Activated CD8-positive, alpha-beta T cell treated with anti-CD3 and anti-CD28 coated beads for 36 hours (primary cell): ENCODE measurements around the gene BOC. TPM values are rescaled to one million over a fixed set of nuclear protein-coding genes. Genes with fewer than 3 reads are reported as not detected.

ENCODE experiments used
- ATAC-seq: fragments of 200-7000 bp; cut with Tn5 transposase; one replicate; pipeline ENCODE4 v1.10.0; 2021; ENCODE audit warnings: mild to moderate bottlenecking, moderate library complexity
- CTCF ChIA-PET: fragments of 350-600 bp; sonication (Branson Sonifier 250); formaldehyde crosslinking; loops from one replicate; lab custom pipeline; 2021; ENCODE audit warnings: antibody characterized with exemption; lab: Charles Lee
- POLR2A ChIA-PET: fragments of 350-600 bp; sonication (Branson Sonifier 250); formaldehyde crosslinking; loops from one replicate; lab custom pipeline; 2021; ENCODE audit warnings: antibody characterized with exemption; lab: Charles Lee
- DNase-seq: peaks from one replicate; pipeline ENCODE4 v3.0.0-alpha.2; 2020
- H3K27ac Mint-ChIP-seq: one replicate; pipeline ENCODE4 v1.8.0; 2021; ENCODE audit warnings: mild to moderate bottlenecking, mixed read lengths
- H3K27me3 Mint-ChIP-seq: one replicate; pipeline ENCODE4 v1.8.0; 2021; ENCODE audit warnings: mixed read lengths
- H3K36me3 Mint-ChIP-seq: one replicate; pipeline ENCODE4 v1.8.0; 2021; ENCODE audit warnings: low read depth, mixed read lengths
- H3K4me1 Mint-ChIP-seq: one replicate; pipeline ENCODE4 v1.8.0; 2021; ENCODE audit warnings: low read depth, mixed read lengths
- H3K4me3 Mint-ChIP-seq: one replicate; pipeline ENCODE4 v1.8.0; 2021; ENCODE audit warnings: mild to moderate bottlenecking, moderate library complexity, mixed read lengths
- H3K9me3 Mint-ChIP-seq: one replicate; pipeline ENCODE4 v1.8.0; 2021; ENCODE audit warnings: mixed read lengths
- intact Hi-C: fragments of 100-400 bp; cut with micrococcal nuclease; formaldehyde crosslinking; loops from one replicate; pipeline ENCODE4 v1.10.0; 2022
- total RNA-seq, 2 experiments: library from RNA; stranded (reverse); gene quantifications; one replicate each; pipeline ENCODE4 v1.2.3, GENCODE V29; 2021
- TF ChIP-seq, protein P1 (sequence below): fragments of 200-600 bp; IDR thresholded peaks from one replicate; pipeline ENCODE4 v1.8.0; 2022; ENCODE audit warnings: antibody characterized with exemption, mild to moderate bottlenecking

The BOC gene
- total RNA-seq, 2 experiments from 2014 or later = 0.20 to 0.49 TPM

DNA sequence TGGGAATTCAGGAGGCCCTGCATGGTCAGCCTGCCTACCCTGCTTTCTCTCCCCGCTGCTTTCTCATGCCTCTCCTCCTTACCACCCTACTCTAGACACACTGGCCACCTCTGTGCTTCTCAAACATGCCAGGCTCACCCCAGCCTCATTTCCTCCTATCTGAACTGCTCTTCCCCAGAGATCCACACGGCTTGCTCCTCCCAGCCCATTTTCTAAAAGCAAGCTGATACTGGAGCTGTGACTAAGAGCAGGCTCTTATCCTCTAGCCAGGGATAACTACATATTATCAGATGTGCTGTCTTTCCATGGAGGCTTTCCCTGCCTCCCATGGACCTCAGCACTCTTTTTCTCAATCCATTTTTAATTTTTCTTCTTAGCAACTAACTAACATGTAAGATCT, 85.9 kb downstream of the BOC start:
- H3K4me3 Mint-ChIP-seq = no peak overlapping the region
- H3K36me3 Mint-ChIP-seq = peaks cover 4% of the 10 kb centered on the region
- no peaks in the 10 kb centered on the region for H3K4me1 Mint-ChIP-seq
- H3K27ac Mint-ChIP-seq = no peak overlapping the region
- no peak for DNase-seq
- ChIA-PET CTCF (interaction anchor here (2.9 kb wide), 1 partner anchor 9 kb away, joined by 11 read pairs; no protein-coding TSS in a partner anchor), POLR2A (no interaction called here)
- H3K9me3 Mint-ChIP-seq = no peaks in the 10 kb centered on the region
- ATAC-seq = no peak
- TF ChIP-seq, protein P1, sequence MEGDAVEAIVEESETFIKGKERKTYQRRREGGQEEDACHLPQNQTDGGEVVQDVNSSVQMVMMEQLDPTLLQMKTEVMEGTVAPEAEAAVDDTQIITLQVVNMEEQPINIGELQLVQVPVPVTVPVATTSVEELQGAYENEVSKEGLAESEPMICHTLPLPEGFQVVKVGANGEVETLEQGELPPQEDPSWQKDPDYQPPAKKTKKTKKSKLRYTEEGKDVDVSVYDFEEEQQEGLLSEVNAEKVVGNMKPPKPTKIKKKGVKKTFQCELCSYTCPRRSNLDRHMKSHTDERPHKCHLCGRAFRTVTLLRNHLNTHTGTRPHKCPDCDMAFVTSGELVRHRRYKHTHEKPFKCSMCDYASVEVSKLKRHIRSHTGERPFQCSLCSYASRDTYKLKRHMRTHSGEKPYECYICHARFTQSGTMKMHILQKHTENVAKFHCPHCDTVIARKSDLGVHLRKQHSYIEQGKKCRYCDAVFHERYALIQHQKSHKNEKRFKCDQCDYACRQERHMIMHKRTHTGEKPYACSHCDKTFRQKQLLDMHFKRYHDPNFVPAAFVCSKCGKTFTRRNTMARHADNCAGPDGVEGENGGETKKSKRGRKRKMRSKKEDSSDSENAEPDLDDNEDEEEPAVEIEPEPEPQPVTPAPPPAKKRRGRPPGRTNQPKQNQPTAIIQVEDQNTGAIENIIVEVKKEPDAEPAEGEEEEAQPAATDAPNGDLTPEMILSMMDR = no peak
- no peaks in the 10 kb centered on the region for H3K27me3 Mint-ChIP-seq
- intact Hi-C loops = no loop called here

DNA sequence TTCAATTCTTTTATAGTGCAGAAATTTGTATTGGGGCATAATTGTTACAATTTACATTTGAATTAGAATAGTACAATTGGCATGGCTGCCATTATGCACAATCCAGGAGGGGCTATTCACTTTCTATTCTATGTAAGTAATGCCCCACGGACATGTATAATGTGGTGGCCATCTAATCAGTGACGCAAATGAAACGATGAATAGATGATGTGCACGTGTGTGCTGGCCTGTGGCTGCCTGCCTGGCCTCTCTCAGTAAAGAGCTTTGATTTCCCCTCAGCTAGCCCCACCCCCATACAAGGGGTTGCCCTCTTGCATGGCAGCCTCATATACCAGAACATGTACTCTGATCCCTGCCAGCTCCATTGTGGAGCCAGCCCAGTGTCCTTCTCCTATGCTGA, 86.5 kb downstream of the BOC start:
- TF ChIP-seq, protein P1 = no peak
- no peak for ATAC-seq
- intact Hi-C loops = no loop called here

DNA sequence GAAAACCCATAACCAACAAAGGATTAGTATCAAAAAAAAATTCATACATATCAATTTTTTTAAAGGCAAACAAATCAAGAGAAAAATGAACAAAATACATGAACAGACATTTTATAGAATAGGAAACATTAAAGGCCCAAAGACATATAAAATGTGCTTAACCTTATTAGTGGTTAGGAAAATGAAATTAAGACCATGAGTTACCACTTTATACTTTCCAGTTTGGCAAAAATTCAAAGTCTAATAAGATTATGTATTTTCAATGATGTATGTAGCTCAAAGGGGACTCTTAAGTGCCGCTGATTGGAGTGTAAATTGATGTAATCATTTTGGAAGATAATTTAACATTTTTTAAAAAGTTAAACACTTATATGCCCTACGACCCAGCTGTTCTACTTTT, 89.2 kb downstream of the BOC start:
- ATAC-seq (no peak), DNase-seq (no peak)
- Mint-ChIP-seq H3K27ac (no peak overlapping the region), H3K4me1 (no peaks in the 10 kb centered on the region), H3K9me3 (no peaks in the 10 kb centered on the region), H3K27me3 (no peaks in the 10 kb centered on the region), H3K36me3 (peaks cover 5% of the 10 kb centered on the region), H3K4me3 (no peak overlapping the region)
- TF ChIP-seq, protein P1 = no peak
- ChIA-PET POLR2A (no interaction called here), CTCF (interaction anchor here (1.4 kb wide), 2 partner anchors 12 to 265 kb away, joined by 3 to 4 read pairs; no protein-coding TSS in a partner anchor)
- intact Hi-C loops = no loop called here

More for the DNA sequence above, 86.5 kb downstream of the BOC start:
- H3K4me3 Mint-ChIP-seq = no peak overlapping the region
- H3K9me3 Mint-ChIP-seq = no peaks in the 10 kb centered on the region
- ChIA-PET CTCF (interaction anchor here (2.9 kb wide), 1 partner anchor 9 kb away, joined by 11 read pairs; no protein-coding TSS in a partner anchor), POLR2A (interaction anchor here (0.7 kb wide), 1 partner anchor 9 kb away, joined by 4 read pairs; no protein-coding TSS in a partner anchor)
- DNase-seq = no peak
- H3K27ac Mint-ChIP-seq = no peak overlapping the region
- H3K27me3 Mint-ChIP-seq = no peaks in the 10 kb centered on the region
- H3K36me3 Mint-ChIP-seq = peaks cover 4% of the 10 kb centered on the region
- H3K4me1 Mint-ChIP-seq = no peaks in the 10 kb centered on the region

DNA sequence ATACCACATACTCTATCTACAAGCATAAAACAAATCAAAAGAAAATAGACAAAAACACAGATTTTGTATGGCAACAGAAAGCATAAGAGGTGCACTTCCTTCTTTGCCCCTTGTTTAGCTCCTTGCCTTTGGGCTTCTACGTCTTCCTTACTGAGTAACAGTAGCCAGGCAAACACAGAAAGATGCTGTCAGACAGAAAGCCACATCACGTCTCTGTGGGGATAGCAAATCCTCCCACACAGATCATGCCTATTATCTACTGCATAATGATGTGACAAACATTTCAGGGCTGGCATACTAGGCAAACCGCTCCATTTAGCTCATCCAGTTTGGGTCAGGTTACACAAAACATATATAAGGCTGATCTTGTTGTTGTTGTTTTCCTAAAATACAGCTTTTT, 92.7 kb downstream of the BOC start:
- Mint-ChIP-seq H3K4me3 (no peak overlapping the region), H3K36me3 (peaks cover 5% of the 10 kb centered on the region), H3K27ac (no peak overlapping the region), H3K27me3 (no peaks in the 10 kb centered on the region), H3K4me1 (no peaks in the 10 kb centered on the region), H3K9me3 (no peaks in the 10 kb centered on the region)
- ChIA-PET CTCF (interaction anchor here (1.0 to 2.4 kb wide), 2 partner anchors 14 to 16 kb away, joined by 3 to 7 read pairs; no protein-coding TSS in a partner anchor), POLR2A (interaction anchor here (1.0 kb wide), 1 partner anchor 11 kb away, joined by 4 read pairs; no protein-coding TSS in a partner anchor)
- ATAC-seq (no peak), DNase-seq (no peak)
- TF ChIP-seq, protein P1 = no peak
- intact Hi-C loops = no loop called here

DNA sequence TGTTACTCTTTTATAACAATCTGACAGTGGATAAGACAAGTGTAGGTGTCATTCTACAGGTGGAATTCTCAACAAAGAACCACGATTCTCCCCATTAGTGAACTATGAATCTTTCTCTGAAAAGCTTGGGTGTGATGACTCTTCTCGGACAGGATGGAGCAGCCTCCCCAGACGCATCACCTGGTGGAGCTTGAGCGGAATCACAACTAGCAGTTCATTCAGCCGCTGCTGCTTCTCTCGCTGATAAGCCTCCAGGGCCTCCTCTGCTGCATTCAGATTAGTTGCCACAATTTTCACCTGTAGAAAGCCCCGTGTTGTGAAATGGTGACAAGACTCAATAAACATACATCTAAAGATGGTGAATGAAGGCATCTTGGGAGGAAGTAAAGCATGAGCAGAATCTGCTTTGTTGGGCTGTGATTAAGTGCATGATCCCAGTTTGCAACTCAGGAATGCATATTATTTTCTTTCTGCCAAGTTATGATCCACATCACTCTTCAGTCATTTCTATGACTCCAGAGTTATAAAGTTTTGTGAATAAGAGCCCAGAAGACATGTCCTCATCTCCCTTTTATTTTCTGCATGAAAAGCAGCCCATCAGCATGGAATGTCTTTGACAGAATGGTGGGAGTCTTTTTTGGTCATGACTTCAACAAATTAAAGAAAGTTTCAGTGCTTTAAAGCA, 93.6 kb downstream of the BOC start:
- Mint-ChIP-seq H3K27me3 (no peaks in the 10 kb centered on the region), H3K27ac (no peak overlapping the region), H3K4me3 (no peak overlapping the region), H3K4me1 (no peaks in the 10 kb centered on the region), H3K36me3 (peaks cover 4% of the 10 kb centered on the region), H3K9me3 (no peaks in the 10 kb centered on the region)
- DNase-seq (no peak), ATAC-seq (no peak)
- TF ChIP-seq, protein P1 = no peak
- CTCF ChIA-PET = interaction anchor here (2.4 kb wide), 1 partner anchor 17 kb away, joined by 7 read pairs; no protein-coding TSS in a partner anchor
- intact Hi-C loops = no loop called here
- POLR2A ChIA-PET = interaction anchor here (1.0 kb wide), 1 partner anchor 10 kb away, joined by 4 read pairs; no protein-coding TSS in a partner anchor
